Measurements from ENCODE around the gene GPN3.

GPN3 gene

DNA sequence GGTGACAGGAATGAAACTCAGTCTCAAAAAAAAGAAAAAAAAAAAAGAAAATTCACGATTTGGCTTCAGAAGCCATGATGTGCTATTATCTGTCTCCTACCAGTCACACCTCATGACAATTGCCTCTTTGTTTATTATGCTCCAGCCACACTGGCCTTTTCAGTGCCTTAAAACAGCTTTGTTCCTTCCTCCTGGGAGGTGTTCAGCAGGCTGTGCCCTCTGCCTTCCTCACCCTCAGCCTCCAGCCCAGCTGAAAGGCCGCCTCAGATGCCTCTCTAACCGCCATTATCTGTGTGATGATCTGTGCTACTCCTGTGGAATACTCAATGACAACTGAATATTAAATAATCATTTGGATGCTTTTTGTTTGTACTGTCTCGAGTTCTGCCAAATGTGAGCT, 9.3 kb downstream of the GPN3 start:
- TF ChIP-seq SIN3A (IDR thresholded peaks at IDR 0.05; ENCODE audit: borderline replicate concordance, insufficient read depth, low read length) (no peak), FOXP2 (optimal IDR thresholded peaks at IDR 0.05; ENCODE audit: borderline replicate concordance, extremely low read depth, extremely low read length, insufficient read depth) (no peak), TAF1 (IDR thresholded peaks at IDR 0.05; ENCODE audit: borderline replicate concordance, insufficient read depth, low read length) (no peak)

DNA sequence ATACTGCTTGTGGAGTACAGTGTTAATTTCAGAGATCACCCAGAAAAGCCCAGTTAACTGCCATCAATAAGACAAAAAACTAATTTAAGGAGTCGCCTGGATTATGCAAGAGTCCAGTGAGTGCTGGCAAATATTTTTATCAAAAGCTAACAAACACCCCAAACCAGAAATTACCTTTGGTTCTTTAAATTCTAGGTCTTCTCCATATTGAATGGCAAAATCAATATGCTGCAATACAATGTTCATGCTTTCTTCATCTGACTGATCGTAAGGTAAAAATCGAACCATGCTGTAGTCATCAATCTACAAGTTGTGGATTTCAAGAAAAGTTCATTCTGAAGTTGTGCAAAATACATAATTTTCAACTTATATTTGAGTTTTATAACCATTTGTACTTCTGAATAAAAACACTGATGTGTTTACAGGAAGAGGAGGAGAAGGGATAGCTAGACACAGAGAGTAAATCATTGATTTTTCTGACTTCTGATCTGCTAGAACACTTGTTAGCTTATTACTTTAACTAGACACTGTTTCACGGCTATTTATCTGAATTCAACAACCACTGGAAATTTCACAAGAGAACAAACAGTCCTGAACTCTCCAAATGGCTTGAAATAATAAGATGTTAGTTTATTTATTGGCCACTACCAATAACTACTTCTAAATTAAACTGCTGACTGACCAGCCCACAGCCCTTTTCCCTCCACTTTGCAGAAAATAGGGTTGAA, 14.3 kb downstream of the GPN3 start:
- no peak for TF ChIP-seq FOXP2 (optimal IDR thresholded peaks at IDR 0.05; ENCODE audit: borderline replicate concordance, extremely low read depth, extremely low read length, insufficient read depth)
- TF ChIP-seq TAF1 (IDR thresholded peaks at IDR 0.05; ENCODE audit: borderline replicate concordance, insufficient read depth, low read length) = no peak
- TF ChIP-seq, protein P1, sequence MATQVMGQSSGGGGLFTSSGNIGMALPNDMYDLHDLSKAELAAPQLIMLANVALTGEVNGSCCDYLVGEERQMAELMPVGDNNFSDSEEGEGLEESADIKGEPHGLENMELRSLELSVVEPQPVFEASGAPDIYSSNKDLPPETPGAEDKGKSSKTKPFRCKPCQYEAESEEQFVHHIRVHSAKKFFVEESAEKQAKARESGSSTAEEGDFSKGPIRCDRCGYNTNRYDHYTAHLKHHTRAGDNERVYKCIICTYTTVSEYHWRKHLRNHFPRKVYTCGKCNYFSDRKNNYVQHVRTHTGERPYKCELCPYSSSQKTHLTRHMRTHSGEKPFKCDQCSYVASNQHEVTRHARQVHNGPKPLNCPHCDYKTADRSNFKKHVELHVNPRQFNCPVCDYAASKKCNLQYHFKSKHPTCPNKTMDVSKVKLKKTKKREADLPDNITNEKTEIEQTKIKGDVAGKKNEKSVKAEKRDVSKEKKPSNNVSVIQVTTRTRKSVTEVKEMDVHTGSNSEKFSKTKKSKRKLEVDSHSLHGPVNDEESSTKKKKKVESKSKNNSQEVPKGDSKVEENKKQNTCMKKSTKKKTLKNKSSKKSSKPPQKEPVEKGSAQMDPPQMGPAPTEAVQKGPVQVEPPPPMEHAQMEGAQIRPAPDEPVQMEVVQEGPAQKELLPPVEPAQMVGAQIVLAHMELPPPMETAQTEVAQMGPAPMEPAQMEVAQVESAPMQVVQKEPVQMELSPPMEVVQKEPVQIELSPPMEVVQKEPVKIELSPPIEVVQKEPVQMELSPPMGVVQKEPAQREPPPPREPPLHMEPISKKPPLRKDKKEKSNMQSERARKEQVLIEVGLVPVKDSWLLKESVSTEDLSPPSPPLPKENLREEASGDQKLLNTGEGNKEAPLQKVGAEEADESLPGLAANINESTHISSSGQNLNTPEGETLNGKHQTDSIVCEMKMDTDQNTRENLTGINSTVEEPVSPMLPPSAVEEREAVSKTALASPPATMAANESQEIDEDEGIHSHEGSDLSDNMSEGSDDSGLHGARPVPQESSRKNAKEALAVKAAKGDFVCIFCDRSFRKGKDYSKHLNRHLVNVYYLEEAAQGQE (IDR thresholded peaks at IDR 0.05; ENCODE audit: insufficient read depth in 1 of 2, low read depth in 2 of 2, low read length in 2 of 2) = no peak

DNA sequence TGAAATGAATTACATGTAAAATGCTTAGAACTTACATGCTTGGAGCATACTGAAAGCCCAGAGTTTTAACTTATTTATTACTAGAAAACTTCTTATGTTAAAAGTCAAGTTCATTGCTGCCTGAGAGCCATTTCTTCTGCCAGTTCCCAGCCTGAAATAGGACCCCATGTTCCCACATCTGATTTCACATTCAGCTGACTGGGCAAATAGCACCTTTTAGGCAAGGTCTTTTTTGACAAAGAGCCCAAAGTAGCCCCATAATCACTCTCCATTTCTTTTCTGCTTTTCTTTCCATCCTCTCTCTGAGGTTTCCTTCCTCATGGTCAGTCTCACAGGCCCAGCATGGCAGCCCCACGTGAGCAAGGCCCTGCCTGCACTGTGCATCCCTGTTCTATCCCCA, 16.8 kb downstream of the GPN3 start:
- no peak for TF ChIP-seq TAF1 (IDR thresholded peaks at IDR 0.05; ENCODE audit: borderline replicate concordance, insufficient read depth, low read length)
- no peak for TF ChIP-seq FOXP2 (optimal IDR thresholded peaks at IDR 0.05; ENCODE audit: borderline replicate concordance, extremely low read depth, extremely low read length, insufficient read depth)
- no peak for TF ChIP-seq SIN3A (IDR thresholded peaks at IDR 0.05; ENCODE audit: borderline replicate concordance, insufficient read depth, low read length)
- TF ChIP-seq, protein P1 (IDR thresholded peaks at IDR 0.05; ENCODE audit: insufficient read depth in 1 of 2, low read depth in 2 of 2, low read length in 2 of 2) = no peak
- no peak for TF ChIP-seq POLR2AphosphoS5 (IDR thresholded peaks at IDR 0.05; ENCODE audit: low read depth, low read length)

DNA sequence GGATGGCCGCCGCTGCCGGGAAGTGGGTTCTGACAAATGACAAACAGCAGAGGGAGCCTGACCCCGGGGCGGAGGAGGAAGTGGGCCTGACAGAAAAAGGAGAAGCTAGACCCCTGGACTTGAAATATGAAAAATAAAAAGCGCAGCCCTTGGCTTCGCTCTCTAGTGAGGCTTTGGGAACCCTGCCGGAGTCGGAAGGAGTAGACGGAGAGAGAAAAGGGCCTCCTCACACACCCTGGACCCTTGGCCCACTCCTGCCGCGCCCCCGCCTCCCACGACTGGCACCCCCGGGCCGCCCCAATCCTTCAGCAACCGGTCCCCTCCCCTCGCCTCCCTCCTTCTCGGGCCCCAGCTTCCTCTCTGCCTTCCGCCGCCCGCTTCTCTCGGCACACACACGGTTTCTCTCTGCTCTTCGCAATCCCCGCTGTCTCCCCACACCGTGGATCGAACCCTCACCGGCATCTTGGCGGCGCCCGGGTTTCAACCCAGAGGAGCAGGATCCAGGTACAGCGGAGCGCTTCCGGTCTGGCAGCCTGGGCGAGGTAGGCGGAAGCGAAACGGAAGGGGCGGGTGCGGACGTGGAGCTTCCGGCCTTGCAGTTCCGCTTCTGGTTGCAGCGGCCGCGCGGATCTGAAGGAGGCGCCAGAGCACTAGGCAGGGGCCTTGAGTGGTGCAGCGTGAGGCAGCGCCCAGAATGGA, 18.1 kb downstream of the GPN3 start, which contains the start of gene ARPC3:
ARPC3 (minus strand) TSS at position 539 of the 699 bp plus-strand sequence; CDS start at position 462, 77 bp downstream.
- TF ChIP-seq FOXP2 (optimal IDR thresholded peaks at IDR 0.05; ENCODE audit: borderline replicate concordance, extremely low read depth, extremely low read length, insufficient read depth) (peak; percentile 79), TAF1 (IDR thresholded peaks at IDR 0.05; ENCODE audit: borderline replicate concordance, insufficient read depth, low read length) (peak; percentile 63), POLR2AphosphoS5 (IDR thresholded peaks at IDR 0.05; ENCODE audit: low read depth, low read length) (peak; percentile 93), SIN3A (IDR thresholded peaks at IDR 0.05; ENCODE audit: borderline replicate concordance, insufficient read depth, low read length) (peak; percentile 77; the same call in 1 of the 2 replicates)
- TF ChIP-seq, protein P1 (IDR thresholded peaks at IDR 0.05; ENCODE audit: insufficient read depth in 1 of 2, low read depth in 2 of 2, low read length in 2 of 2) = 0 out of 4 replicates have a peak, but pooled peaks of 1 of the 2 experiments have one; percentile 19

DNA sequence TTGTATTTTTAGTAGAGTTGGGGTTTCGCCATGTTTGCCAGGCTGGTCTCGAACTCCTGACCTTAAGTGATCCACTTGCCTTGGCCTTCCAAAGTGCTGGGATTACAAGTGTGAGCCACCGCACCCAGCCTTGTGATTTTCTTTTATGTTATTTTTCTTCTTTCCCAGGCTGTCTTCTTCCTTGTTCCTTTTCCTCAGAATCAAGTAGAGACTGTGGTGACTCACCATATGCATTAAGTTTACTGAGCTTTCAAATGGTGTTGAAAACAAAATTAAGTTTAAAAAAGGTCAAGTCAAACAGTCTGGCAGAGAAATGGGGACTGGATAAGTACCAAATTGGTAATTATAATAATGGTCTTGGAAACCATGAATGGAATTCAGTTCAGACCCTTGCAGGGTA, 23.6 kb downstream of the GPN3 start:
- no peak for TF ChIP-seq POLR2AphosphoS5 (IDR thresholded peaks at IDR 0.05; ENCODE audit: low read depth, low read length)
- TF ChIP-seq, protein P1 (IDR thresholded peaks at IDR 0.05; ENCODE audit: insufficient read depth in 1 of 2, low read depth in 2 of 2, low read length in 2 of 2) = no peak
- TF ChIP-seq SIN3A (IDR thresholded peaks at IDR 0.05; ENCODE audit: borderline replicate concordance, insufficient read depth, low read length) = no peak
- TF ChIP-seq TAF1 (IDR thresholded peaks at IDR 0.05; ENCODE audit: borderline replicate concordance, insufficient read depth, low read length) = no peak
- no peak for TF ChIP-seq FOXP2 (optimal IDR thresholded peaks at IDR 0.05; ENCODE audit: borderline replicate concordance, extremely low read depth, extremely low read length, insufficient read depth)
